C4-2B (cell line): Measurements from ENCODE around the gene ATP6V1E1.

Source experiments
- CTCF ChIP-seq: fragments of 450-650 bp; conservative IDR thresholded peaks from 2 replicates; pipeline ENCODE4 v1.5.1; 2017; ENCODE audit warnings: mild to moderate bottlenecking
- ZFX ChIP-seq: fragments of 450-650 bp; IDR thresholded peaks from 2 replicates; pipeline ENCODE4 v1.6.1; 2017

GRCh38 chr22:17629641-17630040 is 1.1 kb upstream of the ATP6V1E1 start:
- TF ChIP-seq CTCF = no peak
- TF ChIP-seq ZFX = no peak
